Motor neuron (in vitro differentiated cells): ENCODE measurements around the gene C3AR1. TPM values are rescaled to one million over a fixed set of nuclear protein-coding genes. Genes with fewer than 3 reads are reported as not detected.
"Not testable (repeated sequence)": the region's sequence is repeated elsewhere in the genome, so short reads cannot be mapped to it uniquely, and the experiment has no call there.

Source experiments
- ATAC-seq, 8 experiments: fragments of 200-7000 bp; cut with Tn5 transposase; replicated peaks in 6 of 8; 2 replicates each; pipeline ENCODE4 v1.8.0; 2021; ENCODE audit warnings: mild to moderate bottlenecking in 8 of 8, moderate library complexity in 8 of 8
- H3K27ac ChIP-seq, 2 donors: fragments of 250-450 bp; sonication (Bioruptor Pico); 2 replicates each; pipeline ENCODE4 v1.9.0; 2021; ENCODE audit warnings: antibody characterized with exemption in 2 of 2, mild to moderate bottlenecking in 2 of 2, moderate library complexity in 1 of 2
- H3K4me1 ChIP-seq, 2 donors: fragments of 250-450 bp; sonication (Bioruptor Pico); replicated peaks in 1 of 2; 2 replicates each; pipeline ENCODE4 v1.6.1; 2021; ENCODE audit warnings: antibody characterized with exemption in 2 of 2, mild to moderate bottlenecking in 2 of 2, moderate library complexity in 1 of 2
- H3K4me3 ChIP-seq, 5 donors: fragments of 250-450 bp; sonication (Bioruptor Pico); 2 replicates each; pipeline ENCODE4 v1.9.0; 2021; ENCODE audit warnings: antibody characterized with exemption in 5 of 5, mild to moderate bottlenecking in 5 of 5, moderate library complexity in 4 of 5
- WGBS, 10 experiments: fragments of 450-650 bp; shearing (Covaris generic); methylation state at CpG; one replicate each; pipeline ENCODE4 v1.0.0; 2022; 5-methylcytosine and 5-hydroxymethylcytosine counted together
- in situ Hi-C, 9 experiments: fragments of 400-800 bp; cut with MboI; loops; one replicate each; pipeline ENCODE4 v1.15.0; 2021; ENCODE audit warnings: low sequenced_read_pairs in 9 of 9, low pct_unique_long_range_greater_than_20kb in 2 of 9; ENCODE audit not compliant: unreplicated experiment in 9 of 9
- total RNA-seq, 8 experiments: library from RNA; unstranded; fragments of 300-600 nt; gene quantifications; 2 replicates each; pipeline versions ENCODE4 v1.2.3 to v1.2.4, GENCODE V29; 2022

Gene C3AR1
- total RNA-seq, 8 experiments from 2014 or later, result 0.05 to 1.2 (median 0.14) TPM; not detected in 2

GRCh38 chr12:8033153-8034044 lies 32.8 kb downstream of the C3AR1 start:
- 0 to 33% (median 0%) methylated on average over 1 to 6 of the region's 17 CpGs; no CpG with 5 or more reads in 5 of the 10 experiments for WGBS, 10 experiments
- Histone ChIP-seq H3K27ac (peak overlapping the region in 1 of 2 donors; percentile 75), H3K4me3 (peak overlapping the region; percentile 60 to 87 (median 79)), H3K4me1 (peaks cover 27 to 30% of the 10 kb centered on the region in 2 donors)
- ATAC-seq, result peak; percentile 14 to 57 (median 48)
- in situ Hi-C loops, result no loop called here

- ATAC-seq, result peak; percentile 78 to 88 (median 86)
- Histone ChIP-seq H3K4me1 (peaks cover 20 to 22% of the 10 kb centered on the region in 2 donors), H3K27ac (peak within 1 kb of the TSS; percentile 64 to 75), H3K4me3 (peak within 1 kb of the TSS; percentile 60 to 87 (median 79))
- in situ Hi-C loops, result no loop called here
- WGBS, 10 experiments, result 0 to 7% (median 0%) methylated on average over 2 to 14 of the region's 93 CpGs; no CpG with 5 or more reads in 5 of the 10 experiments
These were observed 33.7 kb downstream of the C3AR1 start, which contains the start of gene FOXJ2 for GRCh38 chr12:8032242-8033152. Gene FOXJ2 (plus strand): TSS chr12:8032716. CDS start chr12:8039833, 7,117 bp downstream.

- in situ Hi-C loops, result no loop called here
These were observed 34.3 kb downstream of the C3AR1 start for GRCh38 chr12:8031872-8032241.

GRCh38 chr12:8031017-8031416 lies 35.1 kb downstream of the C3AR1 start:
- H3K4me3 ChIP-seq, ATAC-seq, in situ Hi-C loops, H3K27ac ChIP-seq: not testable (repeated sequence)
- H3K4me1 ChIP-seq, result peaks cover 20 to 22% of the 10 kb centered on the region in 2 donors
- WGBS, 10 experiments, result 93 to 100% (median 96%) methylated on average over 2 to 23 of the region's 23 CpGs; no CpG with 5 or more reads in 4 of the 10 experiments

More at GRCh38 chr12:8031872-8032241, 34.3 kb downstream of the C3AR1 start:
- Histone ChIP-seq H3K4me3 (peak overlapping the region; percentile 60 to 87 (median 79)), H3K27ac (no peak overlapping the region), H3K4me1 (peaks cover 20 to 22% of the 10 kb centered on the region in 2 donors)
- 0 to 80% (median 44%) methylated on average over 1 to 5 of the region's 5 CpGs; no CpG with 5 or more reads in 1 of the 10 experiments for WGBS, 10 experiments
- ATAC-seq, result no peak

- WGBS, 10 experiments, result 0 to 93% (median 74%) methylated on average over 1 to 3 of the region's 3 CpGs
- ATAC-seq, result no peak
- no peak overlapping the region for H3K27ac ChIP-seq
- peaks cover 19 to 20% of the 10 kb centered on the region in 2 donors for H3K4me1 ChIP-seq
- no peak overlapping the region for H3K4me3 ChIP-seq
- in situ Hi-C loops, result no loop called here
These were observed 36.0 kb downstream of the C3AR1 start for GRCh38 chr12:8030189-8030588.

GRCh38 chr12:8028267-8028666 lies 37.9 kb downstream of the C3AR1 start:
- no peak overlapping the region for H3K27ac ChIP-seq
- no peak for ATAC-seq
- H3K4me3 ChIP-seq, result no peak overlapping the region
- 94 to 100% (median 97%) methylated on average over 4 to 15 of the region's 15 CpGs; no CpG with 5 or more reads in 1 of the 10 experiments for WGBS, 10 experiments
- H3K4me1 ChIP-seq, result peaks cover 3% of the 10 kb centered on the region in 2 donors
- in situ Hi-C loops, result no loop called here

- ATAC-seq, result no peak
- Histone ChIP-seq H3K4me3 (peak overlapping the region in 2 of 5 donors; percentile 51 to 82), H3K27ac (no peak overlapping the region), H3K4me1 (peaks cover 2 to 3% of the 10 kb centered on the region in 2 donors)
- 13 to 100% (median 86%) methylated on average over 1 to 5 of the region's 5 CpGs; no CpG with 5 or more reads in 2 of the 10 experiments for WGBS, 10 experiments
- in situ Hi-C loops, result no loop called here
These were observed 38.3 kb downstream of the C3AR1 start for GRCh38 chr12:8027856-8028255.

- H3K4me1 ChIP-seq, result peaks cover 2 to 3% of the 10 kb centered on the region in 2 donors
- H3K27ac ChIP-seq, result peak overlapping the region; percentile 83 to 89
- peak overlapping the region; percentile 51 to 89 (median 82) for H3K4me3 ChIP-seq
- ATAC-seq, result peak; percentile 95 to 98 (median 96)
- 0 to 47% (median 0%) methylated on average over 1 to 15 of the region's 27 CpGs for WGBS, 10 experiments
- in situ Hi-C loops, result no loop called here
These were observed 39.8 kb downstream of the C3AR1 start for GRCh38 chr12:8026291-8026900.

- peak; percentile 35 to 82 (median 70) for ATAC-seq
- Histone ChIP-seq H3K27ac (no peak overlapping the region), H3K4me1 (no peaks in the 10 kb centered on the region), H3K4me3 (peak overlapping the region; percentile 16 to 31 (median 23))
- in situ Hi-C loops, result no loop called here
- WGBS, 10 experiments, result 2 to 18% (median 7%) methylated on average over 3 to 27 of the region's 58 CpGs; no CpG with 5 or more reads in 3 of the 10 experiments
These were observed 47.2 kb downstream of the C3AR1 start for GRCh38 chr12:8018666-8019581.

GRCh38 chr12:8018213-8018612 lies 47.9 kb downstream of the C3AR1 start:
- peak overlapping the region; percentile 16 to 31 (median 23) for H3K4me3 ChIP-seq
- ATAC-seq, in situ Hi-C loops, H3K27ac ChIP-seq, H3K4me1 ChIP-seq: not testable (repeated sequence)
- WGBS, 10 experiments, result 20 to 67% (median 52%) methylated on average over 1 to 16 of the region's 16 CpGs; no CpG with 5 or more reads in 2 of the 10 experiments

GRCh38 chr12:8014836-8015235 lies 51.3 kb downstream of the C3AR1 start:
- Histone ChIP-seq H3K4me3 (no peak overlapping the region), H3K4me1 (no peaks in the 10 kb centered on the region), H3K27ac (no peak overlapping the region)
- 10 to 93% (median 46%) methylated on average over 1 to 14 of the region's 18 CpGs; no CpG with 5 or more reads in 2 of the 10 experiments for WGBS, 10 experiments
- in situ Hi-C loops, result no loop called here
- ATAC-seq, result no peak
